ENCODE measurements around the gene ENTPD6. TPM values are rescaled to one million over a fixed set of nuclear protein-coding genes. Genes with fewer than 3 reads are reported as not detected.
A peak's percentile ranks its signal among the peaks of the same experiment; 100 is the strongest.

Gene ENTPD6
- total and polyA plus RNA-seq, 9 donors: 29.5 to 44.3 (median 33.8) TPM

DNA sequence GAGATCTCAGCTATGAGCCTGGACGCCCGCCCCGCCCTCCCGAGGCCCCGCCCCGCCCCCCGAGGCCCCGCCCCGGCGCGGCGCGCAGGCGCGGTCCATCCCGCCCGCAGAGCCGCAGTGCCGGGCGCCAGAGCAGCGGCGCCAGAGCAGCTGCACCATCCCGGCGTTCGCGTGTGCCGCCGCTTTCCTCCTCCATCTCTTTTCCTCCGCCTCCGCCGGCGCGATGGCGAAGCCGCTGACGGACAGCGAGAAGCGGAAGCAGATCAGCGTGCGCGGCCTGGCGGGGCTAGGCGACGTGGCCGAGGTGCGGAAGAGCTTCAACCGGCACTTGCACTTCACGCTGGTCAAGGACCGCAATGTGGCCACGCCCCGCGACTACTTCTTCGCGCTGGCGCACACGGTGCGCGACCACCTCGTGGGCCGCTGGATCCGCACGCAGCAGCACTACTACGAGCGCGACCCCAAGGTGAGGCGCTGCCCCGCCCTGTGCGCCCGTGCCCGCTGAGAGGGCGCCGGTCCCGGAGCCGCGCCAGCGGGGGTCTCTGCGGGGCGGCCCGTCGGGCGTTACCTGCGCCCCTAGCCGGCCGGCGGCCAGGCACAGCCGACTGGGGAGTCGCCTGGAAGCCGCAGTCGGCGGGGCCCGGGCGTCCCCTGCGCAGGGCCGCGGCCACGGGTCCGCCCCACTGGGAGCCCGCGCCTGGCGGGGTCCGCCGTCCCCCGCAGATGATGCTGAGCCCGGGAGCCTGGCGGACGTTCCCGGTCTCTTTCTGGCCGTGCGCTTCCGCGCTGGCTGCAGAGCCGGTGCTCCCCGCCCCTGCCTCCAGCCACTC lies 52.7 kb downstream of the ENTPD6 start, which contains the start of gene PYGB:
PYGB (plus strand) TSS at position 130 of the 830 bp plus-strand sequence; CDS start at position 224, 94 bp downstream.
- peaks cover 14% of the 10 kb centered on the region for H3K4me1 ChIP-seq (ENCODE audit: control insufficient read depth, insufficient read depth, low read length)
- H3K9me3 ChIP-seq (replicated peaks; ENCODE audit: control insufficient read depth, low read depth, low read length): no peaks in the 10 kb centered on the region
- WGBS (ENCODE audit: insufficient coverage): under 1% methylated on average over 104 of the region's 113 CpGs
- peak within 1 kb of the TSS; percentile 85 for H3K27ac ChIP-seq (ENCODE audit: low read length)
- no peaks in the 10 kb centered on the region for H3K27me3 ChIP-seq (ENCODE audit: control insufficient read depth, insufficient read depth, low read length)
- no peaks in the 10 kb centered on the region for H3K36me3 ChIP-seq (ENCODE audit: control insufficient read depth, insufficient read depth, low read length)
- peak within 1 kb of the TSS; percentile 69 for H3K4me3 ChIP-seq (ENCODE audit: low read length)
- DNase-seq: peak; percentile 90

GRCh38 chr20:25248786-25249172 lies 53.3 kb downstream of the ENTPD6 start:
- Histone ChIP-seq H3K27ac (ENCODE audit: low read length) (peak overlapping the region; percentile 25), H3K4me3 (ENCODE audit: low read length) (peak overlapping the region; percentile 69), H3K4me1 (ENCODE audit: control insufficient read depth, insufficient read depth, low read length) (peaks cover 14% of the 10 kb centered on the region), H3K27me3 (ENCODE audit: control insufficient read depth, insufficient read depth, low read length) (no peaks in the 10 kb centered on the region), H3K36me3 (ENCODE audit: control insufficient read depth, insufficient read depth, low read length) (no peaks in the 10 kb centered on the region), H3K9me3 (replicated peaks; ENCODE audit: control insufficient read depth, low read depth, low read length) (no peaks in the 10 kb centered on the region)
- no peak for DNase-seq
- WGBS (ENCODE audit: insufficient coverage): 0% methylated on average over 1 of the region's 6 CpGs

GRCh38 chr20:25249198-25249931 lies 53.9 kb downstream of the ENTPD6 start:
- WGBS (ENCODE audit: insufficient coverage): 38% methylated on average over 1 of the region's 9 CpGs
- H3K27me3 ChIP-seq (ENCODE audit: control insufficient read depth, insufficient read depth, low read length): no peaks in the 10 kb centered on the region
- H3K36me3 ChIP-seq (ENCODE audit: control insufficient read depth, insufficient read depth, low read length): no peaks in the 10 kb centered on the region
- peaks cover 14% of the 10 kb centered on the region for H3K4me1 ChIP-seq (ENCODE audit: control insufficient read depth, insufficient read depth, low read length)
- no peak overlapping the region for H3K27ac ChIP-seq (ENCODE audit: low read length)
- no peak overlapping the region for H3K4me3 ChIP-seq (ENCODE audit: low read length)
- no peaks in the 10 kb centered on the region for H3K9me3 ChIP-seq (replicated peaks; ENCODE audit: control insufficient read depth, low read depth, low read length)
- DNase-seq: no peak

- no peak for DNase-seq
- H3K27ac ChIP-seq (ENCODE audit: low read length): no peak overlapping the region
- H3K4me3 ChIP-seq (ENCODE audit: low read length): no peak overlapping the region
- H3K36me3 ChIP-seq (ENCODE audit: control insufficient read depth, insufficient read depth, low read length): no peaks in the 10 kb centered on the region
- no peaks in the 10 kb centered on the region for H3K27me3 ChIP-seq (ENCODE audit: control insufficient read depth, insufficient read depth, low read length)
- H3K4me1 ChIP-seq (ENCODE audit: control insufficient read depth, insufficient read depth, low read length): peaks cover 14% of the 10 kb centered on the region
- WGBS (ENCODE audit: insufficient coverage): 82% methylated on average over 1 of the region's 3 CpGs
- H3K9me3 ChIP-seq (replicated peaks; ENCODE audit: control insufficient read depth, low read depth, low read length): no peaks in the 10 kb centered on the region
Observed at GRCh38 chr20:25250508-25250907, 55.0 kb downstream of the ENTPD6 start.

GRCh38 chr20:25251019-25251418 lies 55.5 kb downstream of the ENTPD6 start:
- no peaks in the 10 kb centered on the region for H3K36me3 ChIP-seq (ENCODE audit: control insufficient read depth, insufficient read depth, low read length)
- H3K4me1 ChIP-seq (ENCODE audit: control insufficient read depth, insufficient read depth, low read length): peaks cover 14% of the 10 kb centered on the region
- no peak overlapping the region for H3K4me3 ChIP-seq (ENCODE audit: low read length)
- H3K27me3 ChIP-seq (ENCODE audit: control insufficient read depth, insufficient read depth, low read length): no peaks in the 10 kb centered on the region
- no peak overlapping the region for H3K27ac ChIP-seq (ENCODE audit: low read length)
- 81% methylated on average over 5 of the region's 9 CpGs for WGBS (ENCODE audit: insufficient coverage)
- DNase-seq: no peak
- H3K9me3 ChIP-seq (replicated peaks; ENCODE audit: control insufficient read depth, low read depth, low read length): no peaks in the 10 kb centered on the region

GRCh38 chr20:25251558-25251957 lies 56.0 kb downstream of the ENTPD6 start:
- H3K4me3 ChIP-seq (ENCODE audit: low read length): no peak overlapping the region
- no peaks in the 10 kb centered on the region for H3K36me3 ChIP-seq (ENCODE audit: control insufficient read depth, insufficient read depth, low read length)
- no peak overlapping the region for H3K27ac ChIP-seq (ENCODE audit: low read length)
- DNase-seq: no peak
- H3K27me3 ChIP-seq (ENCODE audit: control insufficient read depth, insufficient read depth, low read length): no peaks in the 10 kb centered on the region
- 59% methylated on average over 3 of the region's 4 CpGs for WGBS (ENCODE audit: insufficient coverage)
- no peaks in the 10 kb centered on the region for H3K9me3 ChIP-seq (replicated peaks; ENCODE audit: control insufficient read depth, low read depth, low read length)
- H3K4me1 ChIP-seq (ENCODE audit: control insufficient read depth, insufficient read depth, low read length): peaks cover 14% of the 10 kb centered on the region

GRCh38 chr20:25252230-25252651 lies 56.7 kb downstream of the ENTPD6 start:
- 77% methylated on average over 3 of the region's 6 CpGs for WGBS (ENCODE audit: insufficient coverage)
- Histone ChIP-seq H3K36me3 (ENCODE audit: control insufficient read depth, insufficient read depth, low read length) (no peaks in the 10 kb centered on the region), H3K27ac (ENCODE audit: low read length) (no peak overlapping the region), H3K4me1 (ENCODE audit: control insufficient read depth, insufficient read depth, low read length) (peaks cover 10% of the 10 kb centered on the region), H3K9me3 (replicated peaks; ENCODE audit: control insufficient read depth, low read depth, low read length) (no peaks in the 10 kb centered on the region), H3K4me3 (ENCODE audit: low read length) (no peak overlapping the region), H3K27me3 (ENCODE audit: control insufficient read depth, insufficient read depth, low read length) (no peaks in the 10 kb centered on the region)
- DNase-seq: no peak

GRCh38 chr20:25252686-25253421 lies 57.3 kb downstream of the ENTPD6 start:
- no peak for DNase-seq
- peaks cover 6% of the 10 kb centered on the region for H3K4me1 ChIP-seq (ENCODE audit: control insufficient read depth, insufficient read depth, low read length)
- no peaks in the 10 kb centered on the region for H3K9me3 ChIP-seq (replicated peaks; ENCODE audit: control insufficient read depth, low read depth, low read length)
- H3K36me3 ChIP-seq (ENCODE audit: control insufficient read depth, insufficient read depth, low read length): no peaks in the 10 kb centered on the region
- 100% methylated on average over 2 of the region's 6 CpGs for WGBS (ENCODE audit: insufficient coverage)
- no peak overlapping the region for H3K4me3 ChIP-seq (ENCODE audit: low read length)
- no peak overlapping the region for H3K27ac ChIP-seq (ENCODE audit: low read length)
- no peaks in the 10 kb centered on the region for H3K27me3 ChIP-seq (ENCODE audit: control insufficient read depth, insufficient read depth, low read length)

DNA sequence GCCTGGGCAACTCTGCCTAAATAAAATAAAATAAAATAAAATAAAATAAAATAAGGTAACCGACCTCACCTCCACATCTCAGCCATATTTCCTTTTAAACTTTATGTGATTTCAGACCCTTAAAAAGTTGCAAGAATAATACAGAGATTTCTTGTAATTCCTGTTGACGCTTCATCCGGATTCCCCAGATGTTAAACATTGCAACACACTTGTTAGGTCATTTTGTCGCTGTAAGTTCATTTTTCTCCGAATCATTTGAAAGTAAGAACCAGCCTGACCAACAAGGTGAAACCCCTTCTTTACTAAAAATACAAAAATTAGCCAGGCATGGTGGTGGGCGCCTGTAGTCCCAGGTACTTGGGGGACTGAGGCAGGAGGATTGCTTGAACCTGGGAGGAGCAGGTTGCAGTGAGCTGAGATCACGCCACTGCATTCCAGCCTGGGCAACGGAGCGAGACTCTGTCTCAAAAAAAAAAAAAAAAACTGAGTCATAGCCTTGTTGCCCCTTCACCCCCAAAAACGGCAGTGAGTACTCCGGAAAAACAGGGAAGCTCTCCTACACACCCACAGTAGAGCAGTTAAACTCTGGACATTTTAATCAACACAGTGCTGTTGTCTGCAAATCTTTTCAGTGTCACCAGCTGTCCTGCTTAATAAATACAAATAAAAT lies 58.2 kb downstream of the ENTPD6 start:
- WGBS (ENCODE audit: insufficient coverage): 84% methylated on average over 5 of the region's 11 CpGs
- H3K4me1 ChIP-seq (ENCODE audit: control insufficient read depth, insufficient read depth, low read length): peaks cover 5% of the 10 kb centered on the region
- no peaks in the 10 kb centered on the region for H3K36me3 ChIP-seq (ENCODE audit: control insufficient read depth, insufficient read depth, low read length)
- no peak for DNase-seq
- no peak overlapping the region for H3K27ac ChIP-seq (ENCODE audit: low read length)
- no peaks in the 10 kb centered on the region for H3K9me3 ChIP-seq (replicated peaks; ENCODE audit: control insufficient read depth, low read depth, low read length)
- H3K4me3 ChIP-seq (ENCODE audit: low read length): no peak overlapping the region
- H3K27me3 ChIP-seq (ENCODE audit: control insufficient read depth, insufficient read depth, low read length): no peaks in the 10 kb centered on the region
